ENCODE results near the gene WDR33.
"Not testable (repeated sequence)": the region's sequence is repeated elsewhere in the genome, so short reads cannot be mapped to it uniquely, and the experiment has no call there.

Gene WDR33

GRCh38 chr2:127811397-127812321 is 688 bp upstream of the WDR33 start:
- Histone ChIP-seq H3K4me3 (ENCODE audit: extremely low read depth, insufficient read depth, low read length, poor library complexity, severe bottlenecking) (peak overlapping the region; percentile 89), H3K4me1 (ENCODE audit: control insufficient read depth, insufficient read depth, low read length, poor library complexity, severe bottlenecking) (peaks cover 3% of the 10 kb centered on the region), H3K36me3 (ENCODE audit: control insufficient read depth, insufficient read depth, low read length) (no peaks in the 10 kb centered on the region), H3K27ac (ENCODE audit: low read depth, low read length, severe bottlenecking) (peak overlapping the region; percentile 88), H3K9me3 (ENCODE audit: control insufficient read depth, low read length) (no peaks in the 10 kb centered on the region)
- WGBS, 2 experiments (ENCODE audit: insufficient coverage in 2 of 2) = 64% methylated on average over 30 to 34 of the region's 34 CpGs

- Histone ChIP-seq H3K9me3 (ENCODE audit: control insufficient read depth, low read length) (no peaks in the 10 kb centered on the region), H3K27ac (ENCODE audit: low read depth, low read length, severe bottlenecking) (peak overlapping the region; percentile 88), H3K36me3 (ENCODE audit: control insufficient read depth, insufficient read depth, low read length) (peaks cover 7% of the 10 kb centered on the region), H3K4me3 (ENCODE audit: extremely low read depth, insufficient read depth, low read length, poor library complexity, severe bottlenecking) (peak overlapping the region; percentile 89), H3K4me1 (ENCODE audit: control insufficient read depth, insufficient read depth, low read length, poor library complexity, severe bottlenecking) (peaks cover 3% of the 10 kb centered on the region)
- 0% methylated on average over 7 to 9 of the region's 10 CpGs for WGBS, 2 experiments (ENCODE audit: insufficient coverage in 2 of 2)
Measured at GRCh38 chr2:127810156-127810618, 784 bp downstream of the WDR33 start.

- Histone ChIP-seq H3K4me1 (ENCODE audit: control insufficient read depth, insufficient read depth, low read length, poor library complexity, severe bottlenecking) (peaks cover 3% of the 10 kb centered on the region), H3K36me3 (ENCODE audit: control insufficient read depth, insufficient read depth, low read length) (peaks cover 20% of the 10 kb centered on the region), H3K27ac (ENCODE audit: low read depth, low read length, severe bottlenecking) (no peak overlapping the region), H3K9me3 (ENCODE audit: control insufficient read depth, low read length) (no peaks in the 10 kb centered on the region), H3K4me3 (ENCODE audit: extremely low read depth, insufficient read depth, low read length, poor library complexity, severe bottlenecking) (no peak overlapping the region)
- WGBS, 2 experiments (ENCODE audit: insufficient coverage in 2 of 2) = 69 to 100% methylated on average over 3 of the region's 3 CpGs
Measured at GRCh38 chr2:127807678-127808353, 3.2 kb downstream of the WDR33 start.

- whole genome bisulfite sequencing, 2 experiments (ENCODE audit: insufficient coverage in 2 of 2) = 94 to 96% methylated on average over 5 of the region's 6 CpGs
- H3K4me3 ChIP-seq (ENCODE audit: extremely low read depth, insufficient read depth, low read length, poor library complexity, severe bottlenecking); H3K9me3 ChIP-seq (ENCODE audit: control insufficient read depth, low read length); H3K27ac ChIP-seq (ENCODE audit: low read depth, low read length, severe bottlenecking); H3K4me1 ChIP-seq (ENCODE audit: control insufficient read depth, insufficient read depth, low read length, poor library complexity, severe bottlenecking): not testable (repeated sequence)
- H3K36me3 ChIP-seq (ENCODE audit: control insufficient read depth, insufficient read depth, low read length) = peaks cover 23% of the 10 kb centered on the region
Measured at GRCh38 chr2:127806860-127807259, 4.1 kb downstream of the WDR33 start.

- H3K36me3 ChIP-seq (ENCODE audit: control insufficient read depth, insufficient read depth, low read length) = peaks cover 33% of the 10 kb centered on the region
Measured at GRCh38 chr2:127805491-127805890, 5.5 kb downstream of the WDR33 start.

GRCh38 chr2:127799926-127800325 is 11.0 kb downstream of the WDR33 start:
- Histone ChIP-seq H3K4me3 (ENCODE audit: extremely low read depth, insufficient read depth, low read length, poor library complexity, severe bottlenecking) (no peak overlapping the region), H3K4me1 (ENCODE audit: control insufficient read depth, insufficient read depth, low read length, poor library complexity, severe bottlenecking) (no peaks in the 10 kb centered on the region), H3K9me3 (ENCODE audit: control insufficient read depth, low read length) (no peaks in the 10 kb centered on the region), H3K27ac (ENCODE audit: low read depth, low read length, severe bottlenecking) (no peak overlapping the region), H3K36me3 (ENCODE audit: control insufficient read depth, insufficient read depth, low read length) (peaks cover 56% of the 10 kb centered on the region)
- WGBS, 2 experiments (ENCODE audit: insufficient coverage in 2 of 2) = 100% methylated on average over 1 to 3 of the region's 3 CpGs

More at GRCh38 chr2:127805491-127805890, 5.5 kb downstream of the WDR33 start:
- H3K4me1 ChIP-seq (ENCODE audit: control insufficient read depth, insufficient read depth, low read length, poor library complexity, severe bottlenecking) = no peaks in the 10 kb centered on the region
- H3K4me3 ChIP-seq (ENCODE audit: extremely low read depth, insufficient read depth, low read length, poor library complexity, severe bottlenecking) = no peak overlapping the region
- no peak overlapping the region for H3K27ac ChIP-seq (ENCODE audit: low read depth, low read length, severe bottlenecking)
- H3K9me3 ChIP-seq (ENCODE audit: control insufficient read depth, low read length) = no peaks in the 10 kb centered on the region
- 95 to 97% methylated on average over 5 to 6 of the region's 6 CpGs for WGBS, 2 experiments (ENCODE audit: insufficient coverage in 2 of 2)

- Histone ChIP-seq H3K4me1 (ENCODE audit: control insufficient read depth, insufficient read depth, low read length, poor library complexity, severe bottlenecking) (no peaks in the 10 kb centered on the region), H3K36me3 (ENCODE audit: control insufficient read depth, insufficient read depth, low read length) (peaks cover 62% of the 10 kb centered on the region), H3K4me3 (ENCODE audit: extremely low read depth, insufficient read depth, low read length, poor library complexity, severe bottlenecking) (no peak overlapping the region), H3K9me3 (ENCODE audit: control insufficient read depth, low read length) (no peaks in the 10 kb centered on the region), H3K27ac (ENCODE audit: low read depth, low read length, severe bottlenecking) (no peak overlapping the region)
- WGBS, 2 experiments (ENCODE audit: insufficient coverage in 2 of 2) = 92 to 100% methylated on average over 1 of the region's 2 CpGs
Measured at GRCh38 chr2:127796389-127796788, 14.6 kb downstream of the WDR33 start.

GRCh38 chr2:127794901-127795300 is 16.1 kb downstream of the WDR33 start:
- not testable (repeated sequence) for H3K4me1 ChIP-seq (ENCODE audit: control insufficient read depth, insufficient read depth, low read length, poor library complexity, severe bottlenecking); H3K27ac ChIP-seq (ENCODE audit: low read depth, low read length, severe bottlenecking); H3K9me3 ChIP-seq (ENCODE audit: control insufficient read depth, low read length); H3K4me3 ChIP-seq (ENCODE audit: extremely low read depth, insufficient read depth, low read length, poor library complexity, severe bottlenecking)
- H3K36me3 ChIP-seq (ENCODE audit: control insufficient read depth, insufficient read depth, low read length) = peaks cover 59% of the 10 kb centered on the region
- WGBS, 2 experiments (ENCODE audit: insufficient coverage in 2 of 2) = 100% methylated on average over 1 of the region's 6 CpGs; no CpG with 5 or more reads in 1 of the 2 experiments

GRCh38 chr2:127792805-127793204 is 18.2 kb downstream of the WDR33 start:
- H3K4me3 ChIP-seq (ENCODE audit: extremely low read depth, insufficient read depth, low read length, poor library complexity, severe bottlenecking) = no peak overlapping the region
- H3K36me3 ChIP-seq (ENCODE audit: control insufficient read depth, insufficient read depth, low read length) = peaks cover 51% of the 10 kb centered on the region
- WGBS, 2 experiments (ENCODE audit: insufficient coverage in 2 of 2) = 60 to 85% methylated on average over 1 to 2 of the region's 4 CpGs
- H3K9me3 ChIP-seq (ENCODE audit: control insufficient read depth, low read length) = no peaks in the 10 kb centered on the region
- H3K27ac ChIP-seq (ENCODE audit: low read depth, low read length, severe bottlenecking) = no peak overlapping the region
- no peaks in the 10 kb centered on the region for H3K4me1 ChIP-seq (ENCODE audit: control insufficient read depth, insufficient read depth, low read length, poor library complexity, severe bottlenecking)

GRCh38 chr2:127790694-127791529 is 20.1 kb downstream of the WDR33 start:
- WGBS, 2 experiments (ENCODE audit: insufficient coverage in 2 of 2) = 92 to 94% methylated on average over 3 to 5 of the region's 8 CpGs
- Histone ChIP-seq H3K27ac (ENCODE audit: low read depth, low read length, severe bottlenecking) (no peak overlapping the region), H3K9me3 (ENCODE audit: control insufficient read depth, low read length) (no peaks in the 10 kb centered on the region), H3K4me1 (ENCODE audit: control insufficient read depth, insufficient read depth, low read length, poor library complexity, severe bottlenecking) (no peaks in the 10 kb centered on the region), H3K4me3 (ENCODE audit: extremely low read depth, insufficient read depth, low read length, poor library complexity, severe bottlenecking) (no peak overlapping the region), H3K36me3 (ENCODE audit: control insufficient read depth, insufficient read depth, low read length) (peaks cover 43% of the 10 kb centered on the region)
